GM23338 (cell line): ENCODE results near the gene NKAIN2. TPM values are rescaled to one million over a fixed set of nuclear protein-coding genes. Genes with fewer than 3 reads are reported as not detected.

ENCODE experiments used
- ATAC-seq: fragments of 200-7000 bp; cut with Tn5 transposase; 3 replicates; pipeline ENCODE4 v1.9.1; 2020
- DNase-seq: peaks from one replicate; pipeline ENCODE4 v3.0.0-alpha.2; 2015; ENCODE audit warnings: low spot score
- H2AFZ ChIP-seq: fragments of 200-600 bp; sonication (generic); 2 replicates; pipeline ENCODE4 v1.8.0; 2016; ENCODE audit warnings: antibody characterized with exemption, mild to moderate bottlenecking, moderate library complexity
- H3F3A ChIP-seq: fragments of 200-600 bp; sonication (generic); replicated peaks from 2 replicates; pipeline ENCODE4 v1.8.0; 2017; ENCODE audit warnings: antibody characterized with exemption, mixed run types, low read depth
- H3K27ac ChIP-seq: fragments of 200-600 bp; sonication (generic); 2 replicates; pipeline ENCODE4 v1.6.1; 2016; ENCODE audit warnings: low read depth
- H3K27me3 ChIP-seq: fragments of 200-600 bp; sonication (generic); 2 replicates; pipeline ENCODE4 v1.8.0; 2016; ENCODE audit warnings: mild to moderate bottlenecking, mixed run types, moderate library complexity; ENCODE audit not compliant: insufficient read depth
- H3K36me3 ChIP-seq: fragments of 200-600 bp; sonication (generic); 2 replicates; pipeline ENCODE4 v1.8.0; 2016; ENCODE audit warnings: mild to moderate bottlenecking; ENCODE audit not compliant: insufficient read depth
- H3K4me1 ChIP-seq: fragments of 200-600 bp; sonication (generic); 2 replicates; pipeline ENCODE4 v1.8.0; 2016; ENCODE audit warnings: mild to moderate bottlenecking, moderate library complexity; ENCODE audit not compliant: insufficient read depth
- H3K4me2 ChIP-seq: fragments of 200-600 bp; sonication (generic); 2 replicates; pipeline ENCODE4 v1.7.1; 2017; ENCODE audit warnings: mixed run types
- H3K4me3 ChIP-seq: fragments of 200-600 bp; sonication (generic); 2 replicates; pipeline ENCODE4 v1.6.1; 2016; ENCODE audit warnings: mixed run types
- H3K79me2 ChIP-seq: fragments of 200-600 bp; sonication (generic); replicated peaks from 2 replicates; pipeline ENCODE4 v1.8.0; 2017; ENCODE audit warnings: mild to moderate bottlenecking; ENCODE audit not compliant: insufficient read depth
- H3K9me2 ChIP-seq: fragments of 200-600 bp; sonication (generic); 2 replicates; pipeline ENCODE4 v1.8.0; 2017; ENCODE audit not compliant: insufficient read depth
- H4K20me1 ChIP-seq: fragments of 200-600 bp; sonication (generic); replicated peaks from 2 replicates; pipeline ENCODE4 v1.8.0; 2017; ENCODE audit warnings: mild to moderate bottlenecking; ENCODE audit not compliant: insufficient read depth
- H3K27ac Mint-ChIP-seq: 2 replicates; pipeline ENCODE4 v1.8.0; 2020; ENCODE audit warnings: inconsistent platforms, mild to moderate bottlenecking, moderate library complexity, mixed read lengths
- H3K27me3 Mint-ChIP-seq: 3 replicates; pipeline ENCODE4 v1.8.0; 2022; ENCODE audit warnings: low read depth, mild to moderate bottlenecking, moderate library complexity, mixed read lengths, inconsistent platforms; ENCODE audit not compliant: insufficient read depth, poor library complexity
- H3K36me3 Mint-ChIP-seq: 3 replicates; pipeline ENCODE4 v1.8.0; 2021; ENCODE audit warnings: low read depth, mild to moderate bottlenecking, inconsistent platforms, moderate library complexity, mixed read lengths
- H3K4me1 Mint-ChIP-seq: 3 replicates; pipeline ENCODE4 v1.8.0; 2020; ENCODE audit warnings: mild to moderate bottlenecking, inconsistent platforms, mixed read lengths
- H3K4me3 Mint-ChIP-seq: 3 replicates; pipeline ENCODE4 v1.8.0; 2021; ENCODE audit warnings: moderate library complexity, mild to moderate bottlenecking, inconsistent platforms, mixed read lengths
- H3K9me3 Mint-ChIP-seq: 3 replicates; pipeline ENCODE4 v1.8.0; 2020; ENCODE audit warnings: moderate library complexity, mild to moderate bottlenecking, inconsistent platforms, mixed read lengths
- CREB1 ChIP-seq: fragments of 250-450 bp; sonication (Bioruptor Pico); IDR thresholded peaks from 2 replicates; pipeline ENCODE4 v1.5.0; 2020; ENCODE audit warnings: low read depth, mild to moderate bottlenecking, moderate library complexity
- EZH2 ChIP-seq: fragments of 200-600 bp; sonication (generic); IDR thresholded peaks from one replicate; pipeline ENCODE4 v1.8.0; 2017; ENCODE audit warnings: antibody characterized with exemption, mild to moderate bottlenecking, low read depth; ENCODE audit not compliant: unreplicated experiment
- NANOG ChIP-seq: IDR thresholded peaks from 2 replicates; pipeline ENCODE4 v1.6.1; 2016; ENCODE audit warnings: antibody characterized with exemption, borderline replicate concordance
- polyA plus RNA-seq: library from polyadenylated mRNA; unstranded; fragments of >200 nt; fragmentation: Nextera tagmentation; extraction: Ambion mirVana; gene quantifications from 2 replicates; pipeline ENCODE4 v1.2.1, GENCODE V29; 2016
- total RNA-seq: library from RNA; depleted of rRNA; stranded (reverse); fragments of >200 nt; shearing (Covaris generic); gene quantifications from 2 replicates; pipeline ENCODE4 v1.2.3, GENCODE V29; 2014
- TF ChIP-seq, protein P1 (sequence below): IDR thresholded peaks from 2 replicates; pipeline ENCODE4 v1.6.1; 2016; ENCODE audit warnings: antibody characterized with exemption
- TF ChIP-seq, protein P2 (sequence below): IDR thresholded peaks from one replicate; pipeline ENCODE4 v1.6.1; 2018; ENCODE audit warnings: antibody characterized with exemption; ENCODE audit not compliant: unreplicated experiment
- TF ChIP-seq, protein P3 (sequence below), 2 experiments: fragments of 200-600 bp in 1 of 2; sonication (generic) in 1 of 2; conservative IDR thresholded peaks; 2 replicates each; pipeline versions ENCODE4 v1.5.1 to v1.6.1; 2016 to 2017; ENCODE audit warnings: antibody characterized with exemption in 2 of 2, low read depth in 2 of 2, mild to moderate bottlenecking in 2 of 2, moderate library complexity in 1 of 2
- TF ChIP-seq, protein P4 (sequence below): fragments of 250-450 bp; sonication (Bioruptor Pico); IDR thresholded peaks from 2 replicates; pipeline ENCODE4 v1.5.0; 2020; ENCODE audit warnings: mild to moderate bottlenecking, moderate library complexity

The NKAIN2 gene
- total and polyA plus RNA-seq, 2 experiments from 2014 or later = 0.39 to 1.1 TPM

- no peaks in the 10 kb centered on the region for H3K36me3 Mint-ChIP-seq
- H3K4me1 Mint-ChIP-seq = peaks cover 5% of the 10 kb centered on the region; the same call in 2 of the 3 replicates
- H3F3A ChIP-seq = no peaks in the 10 kb centered on the region
- no peaks in the 10 kb centered on the region for H3K4me1 ChIP-seq
- no peaks in the 10 kb centered on the region for H3K36me3 ChIP-seq
- H3K27me3 ChIP-seq = no peaks in the 10 kb centered on the region
- H3K27ac Mint-ChIP-seq = no peak overlapping the region
- H3K4me3 Mint-ChIP-seq = no peak overlapping the region
- H3K79me2 ChIP-seq = no peaks in the 10 kb centered on the region
- no peak for ATAC-seq
- no peaks in the 10 kb centered on the region for H3K9me2 ChIP-seq
- H3K4me3 ChIP-seq = no peak overlapping the region
- no peak overlapping the region for H2AFZ ChIP-seq
- H3K4me2 ChIP-seq = no peak overlapping the region
- peaks cover 3% of the 10 kb centered on the region for H3K27me3 Mint-ChIP-seq
- TF ChIP-seq, protein P1, sequence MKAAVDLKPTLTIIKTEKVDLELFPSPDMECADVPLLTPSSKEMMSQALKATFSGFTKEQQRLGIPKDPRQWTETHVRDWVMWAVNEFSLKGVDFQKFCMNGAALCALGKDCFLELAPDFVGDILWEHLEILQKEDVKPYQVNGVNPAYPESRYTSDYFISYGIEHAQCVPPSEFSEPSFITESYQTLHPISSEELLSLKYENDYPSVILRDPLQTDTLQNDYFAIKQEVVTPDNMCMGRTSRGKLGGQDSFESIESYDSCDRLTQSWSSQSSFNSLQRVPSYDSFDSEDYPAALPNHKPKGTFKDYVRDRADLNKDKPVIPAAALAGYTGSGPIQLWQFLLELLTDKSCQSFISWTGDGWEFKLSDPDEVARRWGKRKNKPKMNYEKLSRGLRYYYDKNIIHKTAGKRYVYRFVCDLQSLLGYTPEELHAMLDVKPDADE = no peak
- TF ChIP-seq, protein P2, sequence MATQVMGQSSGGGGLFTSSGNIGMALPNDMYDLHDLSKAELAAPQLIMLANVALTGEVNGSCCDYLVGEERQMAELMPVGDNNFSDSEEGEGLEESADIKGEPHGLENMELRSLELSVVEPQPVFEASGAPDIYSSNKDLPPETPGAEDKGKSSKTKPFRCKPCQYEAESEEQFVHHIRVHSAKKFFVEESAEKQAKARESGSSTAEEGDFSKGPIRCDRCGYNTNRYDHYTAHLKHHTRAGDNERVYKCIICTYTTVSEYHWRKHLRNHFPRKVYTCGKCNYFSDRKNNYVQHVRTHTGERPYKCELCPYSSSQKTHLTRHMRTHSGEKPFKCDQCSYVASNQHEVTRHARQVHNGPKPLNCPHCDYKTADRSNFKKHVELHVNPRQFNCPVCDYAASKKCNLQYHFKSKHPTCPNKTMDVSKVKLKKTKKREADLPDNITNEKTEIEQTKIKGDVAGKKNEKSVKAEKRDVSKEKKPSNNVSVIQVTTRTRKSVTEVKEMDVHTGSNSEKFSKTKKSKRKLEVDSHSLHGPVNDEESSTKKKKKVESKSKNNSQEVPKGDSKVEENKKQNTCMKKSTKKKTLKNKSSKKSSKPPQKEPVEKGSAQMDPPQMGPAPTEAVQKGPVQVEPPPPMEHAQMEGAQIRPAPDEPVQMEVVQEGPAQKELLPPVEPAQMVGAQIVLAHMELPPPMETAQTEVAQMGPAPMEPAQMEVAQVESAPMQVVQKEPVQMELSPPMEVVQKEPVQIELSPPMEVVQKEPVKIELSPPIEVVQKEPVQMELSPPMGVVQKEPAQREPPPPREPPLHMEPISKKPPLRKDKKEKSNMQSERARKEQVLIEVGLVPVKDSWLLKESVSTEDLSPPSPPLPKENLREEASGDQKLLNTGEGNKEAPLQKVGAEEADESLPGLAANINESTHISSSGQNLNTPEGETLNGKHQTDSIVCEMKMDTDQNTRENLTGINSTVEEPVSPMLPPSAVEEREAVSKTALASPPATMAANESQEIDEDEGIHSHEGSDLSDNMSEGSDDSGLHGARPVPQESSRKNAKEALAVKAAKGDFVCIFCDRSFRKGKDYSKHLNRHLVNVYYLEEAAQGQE = no peak
- no peak for TF ChIP-seq EZH2
- TF ChIP-seq, protein P3, sequence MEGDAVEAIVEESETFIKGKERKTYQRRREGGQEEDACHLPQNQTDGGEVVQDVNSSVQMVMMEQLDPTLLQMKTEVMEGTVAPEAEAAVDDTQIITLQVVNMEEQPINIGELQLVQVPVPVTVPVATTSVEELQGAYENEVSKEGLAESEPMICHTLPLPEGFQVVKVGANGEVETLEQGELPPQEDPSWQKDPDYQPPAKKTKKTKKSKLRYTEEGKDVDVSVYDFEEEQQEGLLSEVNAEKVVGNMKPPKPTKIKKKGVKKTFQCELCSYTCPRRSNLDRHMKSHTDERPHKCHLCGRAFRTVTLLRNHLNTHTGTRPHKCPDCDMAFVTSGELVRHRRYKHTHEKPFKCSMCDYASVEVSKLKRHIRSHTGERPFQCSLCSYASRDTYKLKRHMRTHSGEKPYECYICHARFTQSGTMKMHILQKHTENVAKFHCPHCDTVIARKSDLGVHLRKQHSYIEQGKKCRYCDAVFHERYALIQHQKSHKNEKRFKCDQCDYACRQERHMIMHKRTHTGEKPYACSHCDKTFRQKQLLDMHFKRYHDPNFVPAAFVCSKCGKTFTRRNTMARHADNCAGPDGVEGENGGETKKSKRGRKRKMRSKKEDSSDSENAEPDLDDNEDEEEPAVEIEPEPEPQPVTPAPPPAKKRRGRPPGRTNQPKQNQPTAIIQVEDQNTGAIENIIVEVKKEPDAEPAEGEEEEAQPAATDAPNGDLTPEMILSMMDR (conservative IDR thresholded peaks at IDR 0.05; ENCODE audit: low read depth in 2 of 2) = no peak
- TF ChIP-seq CREB1 = no peak
- no peaks in the 10 kb centered on the region for H4K20me1 ChIP-seq
- DNase-seq = no peak
- H3K27ac ChIP-seq = no peak overlapping the region
- no peaks in the 10 kb centered on the region for H3K9me3 Mint-ChIP-seq
These were observed 286.8 kb downstream of the NKAIN2 start for GRCh38 chr6:124090491-124090890.

DNA sequence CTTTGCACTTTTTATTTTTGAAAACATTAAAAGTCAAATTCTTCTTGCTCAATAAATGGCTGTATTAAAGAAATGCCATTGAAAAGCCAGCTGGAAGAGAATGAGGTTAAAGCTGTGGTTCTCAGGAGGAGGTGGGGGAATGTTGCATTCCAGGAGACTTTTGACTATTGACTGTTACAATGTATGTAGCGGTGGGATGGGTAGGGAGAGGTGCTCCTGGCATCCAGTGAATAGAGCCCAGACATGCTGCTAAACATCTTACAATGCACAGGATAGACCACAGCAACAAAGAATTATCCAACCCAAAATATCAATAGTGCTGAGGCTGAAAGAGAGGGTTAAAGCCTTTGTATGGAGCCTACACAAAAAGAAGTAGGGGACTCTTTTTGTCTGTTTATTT lies 295.9 kb downstream of the NKAIN2 start:
- Histone ChIP-seq H3K27me3 (no peaks in the 10 kb centered on the region), H4K20me1 (no peaks in the 10 kb centered on the region), H3K36me3 (no peaks in the 10 kb centered on the region), H3K27ac (no peak overlapping the region), H3K79me2 (no peaks in the 10 kb centered on the region), H3K9me2 (no peaks in the 10 kb centered on the region), H3F3A (no peaks in the 10 kb centered on the region), H3K4me2 (no peak overlapping the region), H3K4me3 (no peak overlapping the region), H3K4me1 (no peaks in the 10 kb centered on the region), H2AFZ (no peak overlapping the region)
- no peaks in the 10 kb centered on the region for H3K36me3 Mint-ChIP-seq
- DNase-seq (peak; percentile 49), ATAC-seq (peak; percentile 88)
- no peak overlapping the region for H3K4me3 Mint-ChIP-seq
- peaks cover 7% of the 10 kb centered on the region for H3K4me1 Mint-ChIP-seq
- H3K9me3 Mint-ChIP-seq = no peaks in the 10 kb centered on the region
- no peak overlapping the region for H3K27ac Mint-ChIP-seq
- TF ChIP-seq NANOG = no peak
- TF ChIP-seq, protein P4, sequence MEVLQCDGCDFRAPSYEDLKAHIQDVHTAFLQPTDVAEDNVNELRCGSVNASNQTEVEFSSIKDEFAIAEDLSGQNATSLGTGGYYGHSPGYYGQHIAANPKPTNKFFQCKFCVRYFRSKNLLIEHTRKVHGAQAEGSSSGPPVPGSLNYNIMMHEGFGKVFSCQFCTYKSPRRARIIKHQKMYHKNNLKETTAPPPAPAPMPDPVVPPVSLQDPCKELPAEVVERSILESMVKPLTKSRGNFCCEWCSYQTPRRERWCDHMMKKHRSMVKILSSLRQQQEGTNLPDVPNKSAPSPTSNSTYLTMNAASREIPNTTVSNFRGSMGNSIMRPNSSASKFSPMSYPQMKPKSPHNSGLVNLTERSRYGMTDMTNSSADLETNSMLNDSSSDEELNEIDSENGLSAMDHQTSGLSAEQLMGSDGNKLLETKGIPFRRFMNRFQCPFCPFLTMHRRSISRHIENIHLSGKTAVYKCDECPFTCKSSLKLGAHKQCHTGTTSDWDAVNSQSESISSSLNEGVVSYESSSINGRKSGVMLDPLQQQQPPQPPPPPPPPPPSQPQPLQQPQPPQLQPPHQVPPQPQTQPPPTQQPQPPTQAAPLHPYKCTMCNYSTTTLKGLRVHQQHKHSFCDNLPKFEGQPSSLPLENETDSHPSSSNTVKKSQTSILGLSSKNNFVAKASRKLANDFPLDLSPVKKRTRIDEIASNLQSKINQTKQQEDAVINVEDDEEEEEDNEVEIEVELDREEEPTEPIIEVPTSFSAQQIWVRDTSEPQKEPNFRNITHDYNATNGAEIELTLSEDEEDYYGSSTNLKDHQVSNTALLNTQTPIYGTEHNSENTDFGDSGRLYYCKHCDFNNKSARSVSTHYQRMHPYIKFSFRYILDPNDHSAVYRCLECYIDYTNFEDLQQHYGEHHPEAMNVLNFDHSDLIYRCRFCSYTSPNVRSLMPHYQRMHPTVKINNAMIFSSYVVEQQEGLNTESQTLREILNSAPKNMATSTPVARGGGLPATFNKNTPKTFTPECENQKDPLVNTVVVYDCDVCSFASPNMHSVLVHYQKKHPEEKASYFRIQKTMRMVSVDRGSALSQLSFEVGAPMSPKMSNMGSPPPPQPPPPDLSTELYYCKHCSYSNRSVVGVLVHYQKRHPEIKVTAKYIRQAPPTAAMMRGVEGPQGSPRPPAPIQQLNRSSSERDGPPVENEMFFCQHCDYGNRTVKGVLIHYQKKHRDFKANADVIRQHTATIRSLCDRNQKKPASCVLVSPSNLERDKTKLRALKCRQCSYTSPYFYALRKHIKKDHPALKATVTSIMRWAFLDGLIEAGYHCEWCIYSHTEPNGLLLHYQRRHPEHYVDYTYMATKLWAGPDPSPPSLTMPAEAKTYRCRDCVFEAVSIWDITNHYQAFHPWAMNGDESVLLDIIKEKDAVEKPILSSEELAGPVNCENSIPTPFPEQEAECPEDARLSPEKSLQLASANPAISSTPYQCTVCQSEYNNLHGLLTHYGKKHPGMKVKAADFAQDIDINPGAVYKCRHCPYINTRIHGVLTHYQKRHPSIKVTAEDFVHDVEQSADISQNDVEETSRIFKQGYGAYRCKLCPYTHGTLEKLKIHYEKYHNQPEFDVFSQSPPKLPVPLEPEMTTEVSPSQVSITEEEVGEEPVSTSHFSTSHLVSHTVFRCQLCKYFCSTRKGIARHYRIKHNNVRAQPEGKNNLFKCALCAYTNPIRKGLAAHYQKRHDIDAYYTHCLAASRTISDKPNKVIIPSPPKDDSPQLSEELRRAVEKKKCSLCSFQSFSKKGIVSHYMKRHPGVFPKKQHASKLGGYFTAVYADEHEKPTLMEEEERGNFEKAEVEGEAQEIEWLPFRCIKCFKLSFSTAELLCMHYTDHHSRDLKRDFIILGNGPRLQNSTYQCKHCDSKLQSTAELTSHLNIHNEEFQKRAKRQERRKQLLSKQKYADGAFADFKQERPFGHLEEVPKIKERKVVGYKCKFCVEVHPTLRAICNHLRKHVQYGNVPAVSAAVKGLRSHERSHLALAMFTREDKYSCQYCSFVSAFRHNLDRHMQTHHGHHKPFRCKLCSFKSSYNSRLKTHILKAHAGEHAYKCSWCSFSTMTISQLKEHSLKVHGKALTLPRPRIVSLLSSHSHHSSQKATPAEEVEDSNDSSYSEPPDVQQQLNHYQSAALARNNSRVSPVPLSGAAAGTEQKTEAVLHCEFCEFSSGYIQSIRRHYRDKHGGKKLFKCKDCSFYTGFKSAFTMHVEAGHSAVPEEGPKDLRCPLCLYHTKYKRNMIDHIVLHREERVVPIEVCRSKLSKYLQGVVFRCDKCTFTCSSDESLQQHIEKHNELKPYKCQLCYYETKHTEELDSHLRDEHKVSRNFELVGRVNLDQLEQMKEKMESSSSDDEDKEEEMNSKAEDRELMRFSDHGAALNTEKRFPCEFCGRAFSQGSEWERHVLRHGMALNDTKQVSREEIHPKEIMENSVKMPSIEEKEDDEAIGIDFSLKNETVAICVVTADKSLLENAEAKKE (CRISPR knock-in tag) = peak; percentile 42; the same call in 1 of the 2 replicates
- no peaks in the 10 kb centered on the region for H3K27me3 Mint-ChIP-seq
